ES-I3 (cell line): Measurements from ENCODE around the gene ITIH6.

ENCODE experiments used
- H3K36me3 ChIP-seq: 2 replicates; pipeline ENCODE4 v1.6.1; 2013; ENCODE audit warnings: mild to moderate bottlenecking, low read length, control low read depth, moderate library complexity; ENCODE audit not compliant: insufficient read depth
- H3K4me1 ChIP-seq: 2 replicates; pipeline ENCODE4 v1.6.1; 2013; ENCODE audit warnings: mild to moderate bottlenecking, control low read depth, low read length; ENCODE audit not compliant: insufficient read depth
- H3K9ac ChIP-seq: 2 replicates; pipeline ENCODE4 v1.6.1; 2013; ENCODE audit warnings: low read depth, mild to moderate bottlenecking, low read length, moderate library complexity
- H3K9me3 ChIP-seq: 2 replicates; pipeline ENCODE4 v1.6.1; 2013; ENCODE audit warnings: mild to moderate bottlenecking, low read length, moderate library complexity; ENCODE audit not compliant: control insufficient read depth, insufficient read depth

Gene ITIH6

GRCh38 chrX:54710920-54711319 is 87.1 kb downstream of the ITIH6 start:
- no peak overlapping the region for H3K9ac ChIP-seq
- no peaks in the 10 kb centered on the region for H3K36me3 ChIP-seq
- H3K9me3 ChIP-seq: no peaks in the 10 kb centered on the region
- peaks cover 6% of the 10 kb centered on the region for H3K4me1 ChIP-seq

- no peaks in the 10 kb centered on the region for H3K36me3 ChIP-seq
- H3K4me1 ChIP-seq: peaks cover 6% of the 10 kb centered on the region
- no peaks in the 10 kb centered on the region for H3K9me3 ChIP-seq
- no peak overlapping the region for H3K9ac ChIP-seq
Observed at GRCh38 chrX:54708404-54708803, 89.7 kb downstream of the ITIH6 start.
